GM23248 (cell line): ENCODE results near the gene STYK1. TPM values are rescaled to one million over a fixed set of nuclear protein-coding genes. Genes with fewer than 3 reads are reported as not detected.

Experiments
- DNase-seq: peaks from one replicate; pipeline ENCODE4 v3.0.0-alpha.2; 2015
- H2AFZ ChIP-seq: fragments of 200-600 bp; sonication (generic); 2 replicates; pipeline ENCODE4 v1.6.1; 2016; ENCODE audit warnings: antibody characterized with exemption
- H3F3A ChIP-seq: fragments of 200-600 bp; sonication (generic); 2 replicates; pipeline ENCODE4 v1.6.1; 2016; ENCODE audit warnings: mild to moderate bottlenecking, antibody characterized with exemption, mixed run types; ENCODE audit not compliant: insufficient read depth
- H3K27ac ChIP-seq: fragments of 200-600 bp; sonication (generic); 2 replicates; pipeline ENCODE4 v1.5.1; 2016; ENCODE audit warnings: mild to moderate bottlenecking
- H3K27me3 ChIP-seq: fragments of 200-600 bp; sonication (generic); replicated peaks from 2 replicates; pipeline ENCODE4 v1.6.1; 2016; ENCODE audit warnings: mild to moderate bottlenecking; ENCODE audit not compliant: insufficient read depth
- H3K36me3 ChIP-seq: fragments of 200-600 bp; sonication (generic); 2 replicates; pipeline ENCODE4 v1.6.1; 2016; ENCODE audit warnings: low read depth, mild to moderate bottlenecking
- H3K4me1 ChIP-seq: fragments of 200-600 bp; sonication (generic); 2 replicates; pipeline ENCODE4 v1.6.1; 2016; ENCODE audit warnings: mild to moderate bottlenecking; ENCODE audit not compliant: insufficient read depth
- H3K4me2 ChIP-seq: fragments of 200-600 bp; sonication (generic); one replicate; pipeline ENCODE4 v1.6.1; 2016; ENCODE audit warnings: mild to moderate bottlenecking; ENCODE audit not compliant: unreplicated experiment
- H3K4me3 ChIP-seq: fragments of 200-600 bp; sonication (generic); 2 replicates; pipeline ENCODE4 v1.5.1; 2016; ENCODE audit warnings: mild to moderate bottlenecking
- H3K79me2 ChIP-seq: fragments of 200-600 bp; sonication (generic); 2 replicates; pipeline ENCODE4 v1.6.1; 2016; ENCODE audit warnings: mild to moderate bottlenecking; ENCODE audit not compliant: insufficient read depth
- H3K9ac ChIP-seq: fragments of 200-600 bp; sonication (generic); 2 replicates; pipeline ENCODE4 v1.6.1; 2016; ENCODE audit warnings: mild to moderate bottlenecking
- H3K9me2 ChIP-seq: fragments of 200-600 bp; sonication (generic); 2 replicates; pipeline ENCODE4 v1.6.1; 2016; ENCODE audit warnings: mixed run types, mild to moderate bottlenecking, moderate library complexity; ENCODE audit not compliant: insufficient read depth
- H3K9me3 ChIP-seq: fragments of 200-600 bp; sonication (generic); one replicate; pipeline ENCODE4 v1.6.1; 2017; ENCODE audit warnings: low read depth
- H4K20me1 ChIP-seq: fragments of 200-600 bp; sonication (generic); 2 replicates; pipeline ENCODE4 v1.6.0; 2016; ENCODE audit not compliant: insufficient read depth
- EZH2 ChIP-seq: fragments of 200-600 bp; sonication (generic); IDR thresholded peaks from 2 replicates; pipeline ENCODE4 v1.6.1; 2018; ENCODE audit warnings: antibody characterized with exemption, mild to moderate bottlenecking; ENCODE audit not compliant: insufficient read depth, poor library complexity, severe bottlenecking
- EZH2phosphoT487 ChIP-seq: fragments of 200-600 bp; sonication (generic); IDR thresholded peaks from 2 replicates; pipeline ENCODE4 v1.6.1; 2018; ENCODE audit warnings: antibody characterized with exemption, moderate library complexity, mild to moderate bottlenecking, low read depth; ENCODE audit not compliant: insufficient read depth
- WGBS, 2 experiments: methylation state at CpG; one replicate each; pipeline ENCODE4 v1.1.6; 2015 to 2017; ENCODE audit warnings: low lambda C conversion rate in 2 of 2, low coverage in 1 of 2; ENCODE audit errors: missing lambda C conversion rate in 2 of 2; 5-methylcytosine and 5-hydroxymethylcytosine counted together
- in situ Hi-C: fragments of 300-500 bp; cut with MboI; formaldehyde crosslinking; loops from 2 replicates; pipeline ENCODE4 v1.15.0; 2020
- polyA plus RNA-seq: library from polyadenylated mRNA; unstranded; fragments of >200 nt; fragmentation: Nextera tagmentation; extraction: Ambion mirVana; gene quantifications from 2 replicates; pipeline ENCODE4 v1.2.1, GENCODE V29; 2016
- total RNA-seq: library from RNA; depleted of rRNA; stranded (reverse); fragments of >200 nt; shearing (Covaris generic); gene quantifications from 2 replicates; pipeline ENCODE4 v1.2.3, GENCODE V29; 2014

Gene STYK1
- total and polyA plus RNA-seq, 2 experiments from 2014 or later: 0.93 to 1.1 TPM

DNA sequence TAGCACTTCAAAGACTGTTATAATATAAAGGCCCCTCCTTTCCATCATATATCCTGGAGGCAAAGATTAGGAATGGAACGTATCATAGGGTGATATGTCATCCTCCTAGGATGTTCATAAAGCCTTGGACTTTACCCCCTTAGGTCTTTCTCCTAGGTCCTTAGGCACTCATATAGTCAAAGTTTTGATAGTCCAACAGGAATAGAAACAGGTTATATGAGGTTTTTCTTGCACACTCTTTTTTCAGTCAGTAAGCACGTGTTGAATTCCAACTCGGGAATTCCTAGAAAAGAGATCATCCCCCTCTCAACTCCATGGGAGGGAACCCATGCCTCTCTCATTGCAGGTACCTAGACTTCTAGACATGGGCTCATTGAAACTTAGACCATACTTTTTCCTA is 40.3 kb downstream of the STYK1 start:
- peaks cover 38% of the 10 kb centered on the region for H3K4me1 ChIP-seq
- no peak overlapping the region for H3K27ac ChIP-seq
- no peak for DNase-seq
- in situ Hi-C loops: no loop called here
- no peaks in the 10 kb centered on the region for H4K20me1 ChIP-seq
- peaks cover 42% of the 10 kb centered on the region for H3F3A ChIP-seq
- H3K9me3 ChIP-seq: no peaks in the 10 kb centered on the region
- H3K36me3 ChIP-seq: no peaks in the 10 kb centered on the region
- TF ChIP-seq EZH2 (no peak), EZH2phosphoT487 (no peak)
- H3K4me2 ChIP-seq: no peak overlapping the region
- H3K27me3 ChIP-seq: no peaks in the 10 kb centered on the region
- H3K79me2 ChIP-seq: no peaks in the 10 kb centered on the region
- no peak overlapping the region for H3K4me3 ChIP-seq
- no peak overlapping the region for H3K9ac ChIP-seq
- H2AFZ ChIP-seq: no peak overlapping the region
- WGBS, 2 experiments: 95 to 97% methylated on average over 3 of the region's 3 CpGs
- H3K9me2 ChIP-seq: no peaks in the 10 kb centered on the region

GRCh38 chr12:10632226-10632625 is 41.6 kb downstream of the STYK1 start:
- TF ChIP-seq EZH2 (no peak), EZH2phosphoT487 (no peak)
- Histone ChIP-seq H4K20me1 (no peaks in the 10 kb centered on the region), H3K36me3 (no peaks in the 10 kb centered on the region), H3K9ac (no peak overlapping the region; the same call in 1 of the 2 replicates), H3K4me1 (peaks cover 38% of the 10 kb centered on the region), H3K27ac (peak overlapping the region; percentile 55), H3K9me2 (no peaks in the 10 kb centered on the region), H3K4me2 (peak overlapping the region; percentile 43), H3K9me3 (no peaks in the 10 kb centered on the region), H3K27me3 (no peaks in the 10 kb centered on the region), H3F3A (peaks cover 42% of the 10 kb centered on the region), H3K4me3 (no peak overlapping the region), H2AFZ (peak overlapping the region; percentile 35), H3K79me2 (no peaks in the 10 kb centered on the region)
- peak; percentile 70 for DNase-seq
- in situ Hi-C loops: no loop called here

DNA sequence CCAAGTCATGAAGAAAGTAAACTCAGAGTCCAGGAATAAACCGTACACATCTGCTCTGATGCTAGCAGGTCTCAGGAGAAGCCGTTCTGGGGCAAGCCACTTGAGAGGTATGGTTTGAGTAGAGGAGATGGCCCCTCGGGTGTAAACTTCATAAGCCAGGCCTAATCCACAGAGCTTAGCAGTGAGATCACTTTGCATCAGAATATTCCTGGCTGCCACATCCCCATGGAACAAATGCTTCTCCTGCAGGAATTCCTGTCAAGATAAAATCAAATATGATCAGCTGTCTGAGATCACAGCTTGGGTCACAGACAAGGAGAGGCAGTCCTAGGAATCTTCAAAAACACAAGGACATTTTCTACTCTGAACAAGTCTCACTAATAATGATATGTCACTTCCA is 49.2 kb downstream of the STYK1 start:
- H3K4me2 ChIP-seq: no peak overlapping the region
- in situ Hi-C loops: no loop called here
- no peaks in the 10 kb centered on the region for H3K79me2 ChIP-seq
- no peaks in the 10 kb centered on the region for H4K20me1 ChIP-seq
- no peaks in the 10 kb centered on the region for H3K36me3 ChIP-seq
- no peaks in the 10 kb centered on the region for H3K9me2 ChIP-seq
- H3K27ac ChIP-seq: no peak overlapping the region
- no peak overlapping the region for H2AFZ ChIP-seq
- H3K4me3 ChIP-seq: no peak overlapping the region
- H3F3A ChIP-seq: no peaks in the 10 kb centered on the region
- H3K9me3 ChIP-seq: no peaks in the 10 kb centered on the region
- 57 to 66% methylated on average over 3 of the region's 3 CpGs for WGBS, 2 experiments
- H3K9ac ChIP-seq: no peak overlapping the region
- peaks cover 3% of the 10 kb centered on the region; the same call in 1 of the 2 replicates for H3K4me1 ChIP-seq
- TF ChIP-seq EZH2phosphoT487 (no peak), EZH2 (no peak)
- DNase-seq: no peak
- H3K27me3 ChIP-seq: no peaks in the 10 kb centered on the region

GRCh38 chr12:10623131-10623530 is 50.7 kb downstream of the STYK1 start:
- H3K4me2 ChIP-seq: no peak overlapping the region
- no peaks in the 10 kb centered on the region for H3K9me2 ChIP-seq
- H4K20me1 ChIP-seq: no peaks in the 10 kb centered on the region
- DNase-seq: peak; percentile 30
- H2AFZ ChIP-seq: no peak overlapping the region
- no peaks in the 10 kb centered on the region for H3K27me3 ChIP-seq
- no peak overlapping the region for H3K9ac ChIP-seq
- H3K9me3 ChIP-seq: no peaks in the 10 kb centered on the region
- H3K36me3 ChIP-seq: no peaks in the 10 kb centered on the region
- H3K4me1 ChIP-seq: peaks cover 13% of the 10 kb centered on the region
- H3K79me2 ChIP-seq: no peaks in the 10 kb centered on the region
- H3K27ac ChIP-seq: no peak overlapping the region
- H3K4me3 ChIP-seq: no peak overlapping the region
- peaks cover 8% of the 10 kb centered on the region for H3F3A ChIP-seq
- in situ Hi-C loops: no loop called here
- TF ChIP-seq EZH2 (no peak), EZH2phosphoT487 (no peak)

DNA sequence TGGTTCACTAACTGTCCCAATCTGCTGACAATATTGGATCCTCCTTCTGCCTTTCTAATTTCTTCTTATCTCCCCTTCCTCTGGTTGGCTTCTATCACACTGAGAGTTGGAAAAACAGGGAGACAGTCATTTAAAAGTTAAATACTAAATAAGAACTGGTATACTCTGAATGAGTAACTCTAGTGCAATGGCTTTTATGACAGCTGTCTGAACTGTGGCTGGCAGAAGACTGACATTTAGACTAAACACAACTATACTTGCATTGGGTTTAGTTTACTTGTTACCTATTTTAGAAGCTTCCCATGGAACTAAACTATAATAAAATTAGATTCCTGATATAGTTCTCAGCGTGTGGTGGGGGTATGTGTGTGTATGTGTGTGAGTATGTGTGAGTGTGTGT is 52.6 kb downstream of the STYK1 start:
- Histone ChIP-seq H3K36me3 (no peaks in the 10 kb centered on the region), H3K27ac (no peak overlapping the region), H3K4me3 (no peak overlapping the region), H3K79me2 (no peaks in the 10 kb centered on the region), H2AFZ (no peak overlapping the region), H3K9ac (no peak overlapping the region), H3K4me2 (no peak overlapping the region), H3K27me3 (no peaks in the 10 kb centered on the region), H4K20me1 (no peaks in the 10 kb centered on the region), H3F3A (peaks cover 19% of the 10 kb centered on the region), H3K9me3 (no peaks in the 10 kb centered on the region), H3K9me2 (no peaks in the 10 kb centered on the region), H3K4me1 (peaks cover 24% of the 10 kb centered on the region)
- in situ Hi-C loops: no loop called here
- WGBS, 2 experiments: 97 to 100% methylated on average over 1 of the region's 1 CpG
- TF ChIP-seq EZH2phosphoT487 (no peak), EZH2 (no peak)
- DNase-seq: no peak
